Choroid plexus epithelial cell (primary cell): ENCODE measurements around the gene TRAF3IP1.

ENCODE experiments used
- DNase-seq: peaks from one replicate; pipeline ENCODE4 v3.0.0-alpha.2; 2010; ENCODE audit warnings: low read depth
- H3K4me3 ChIP-seq: 2 replicates; pipeline ENCODE4 v1.5.1; 2011; ENCODE audit warnings: low read depth, mild to moderate bottlenecking, control low read depth, low read length, moderate library complexity
- CTCF ChIP-seq: conservative IDR thresholded peaks from 2 replicates; pipeline ENCODE4 v1.5.1; 2011; ENCODE audit warnings: low read depth, mild to moderate bottlenecking, control low read depth, inconsistent platforms, low read length, moderate library complexity

TRAF3IP1 gene

GRCh38 chr2:238277695-238278094 is 42.6 kb upstream of the TRAF3IP1 start:
- peak; percentile 35 for TF ChIP-seq CTCF
- no peak overlapping the region for H3K4me3 ChIP-seq
- DNase-seq, result no peak

- no peak overlapping the region for H3K4me3 ChIP-seq
- TF ChIP-seq CTCF, result no peak
- DNase-seq, result no peak
Observed at GRCh38 chr2:238278626-238279323, 41.5 kb upstream of the TRAF3IP1 start.

- TF ChIP-seq CTCF, result no peak
- no peak overlapping the region for H3K4me3 ChIP-seq
Observed at GRCh38 chr2:238279324-238279682, 41.0 kb upstream of the TRAF3IP1 start.

GRCh38 chr2:238280083-238280825 is 40.1 kb upstream of the TRAF3IP1 start:
- H3K4me3 ChIP-seq, result no peak overlapping the region
- no peak for TF ChIP-seq CTCF
- DNase-seq, result no peak

More at GRCh38 chr2:238279324-238279682, 41.0 kb upstream of the TRAF3IP1 start:
- DNase-seq, result no peak

GRCh38 chr2:238281826-238282480 is 38.4 kb upstream of the TRAF3IP1 start:
- DNase-seq, result no peak
- no peak for TF ChIP-seq CTCF
- no peak overlapping the region for H3K4me3 ChIP-seq

GRCh38 chr2:238282861-238283738 is 37.2 kb upstream of the TRAF3IP1 start:
- DNase-seq, result peak; percentile 64
- H3K4me3 ChIP-seq, result no peak overlapping the region
- no peak for TF ChIP-seq CTCF
